ENCODE data around the gene OTULIN.

OTULIN gene

GRCh38 chr5:14744296-14745187, 80.0 kb downstream of the OTULIN start:
- DNase-seq: no peak

- no peak for DNase-seq
These were observed 80.7 kb downstream of the OTULIN start for GRCh38 chr5:14745188-14745563.

- DNase-seq: no peak
These were observed 81.2 kb downstream of the OTULIN start for GRCh38 chr5:14745753-14746152.

GRCh38 chr5:14748180-14748900, 83.8 kb downstream of the OTULIN start:
- DNase-seq: no peak

Measured in activated CD4-positive, alpha-beta T cell treated with anti-CD3 and anti-CD28 coated beads, Interleukin-2, amount 50 U/mL, for 48 hours (primary cell).